HCT116 (cell line): ENCODE results near the gene ALK. TPM values are rescaled to one million over a fixed set of nuclear protein-coding genes. Genes with fewer than 3 reads are reported as not detected.

Experiments used
- ATAC-seq: fragments of 200-7000 bp; cut with Tn5 transposase; 2 replicates; pipeline ENCODE4 v1.9.1; 2020; ENCODE audit warnings: mild to moderate bottlenecking, moderate library complexity
- BruUV-seq: library from RNA; stranded (reverse); fragments of 400-500 nt; replicated peaks from 2 replicates; lab custom pipeline; 2021; lab: Mats Ljungman, UMichigan
- CTCF ChIA-PET: fragments of 300-600 bp; sonication (Branson Sonifier 250); formaldehyde crosslinking; loops from one replicate; lab custom pipeline; 2021; ENCODE audit warnings: antibody characterized with exemption; lab: Charles Lee
- POLR2A ChIA-PET: fragments of 300-600, 350-600 bp; sonication (Branson Sonifier 250); formaldehyde crosslinking; loops from one replicate; lab custom pipeline; 2021; ENCODE audit warnings: antibody characterized with exemption; lab: Charles Lee
- RAD21 ChIA-PET, 2 experiments: fragments of 300-600 bp; sonication (Branson Sonifier 250); formaldehyde crosslinking; loops; one replicate each; lab custom pipeline; 2023; ENCODE audit warnings: low total read pairs in 2 of 2; ENCODE audit not compliant: uncharacterized antibody in 2 of 2, unreplicated experiment in 2 of 2, low non-redundant PET in 1 of 2; lab: Charles Lee
- DNase-seq: peaks from one replicate; pipeline ENCODE4 v3.0.0-alpha.2; 2010; ENCODE audit warnings: low read depth, low spot score
- H2AFZ ChIP-seq: fragments of 200-600 bp; shearing (Covaris generic), sonication (generic); 2 replicates; pipeline ENCODE4 v1.6.1; 2017; ENCODE audit warnings: low read depth, mixed run types, mixed read lengths, antibody characterized with exemption, low read length; ENCODE audit not compliant: poor library complexity, severe bottlenecking
- H3K27ac ChIP-seq: 2 replicates; pipeline ENCODE4 v1.5.1; 2012; ENCODE audit warnings: low read depth, low read length
- H3K27me3 ChIP-seq: fragments of 200-600 bp; sonication (generic); 2 replicates; pipeline ENCODE4 v1.6.1; 2016; ENCODE audit warnings: mixed run types, low read length, mixed read lengths; ENCODE audit not compliant: insufficient read depth
- H3K36me3 ChIP-seq, 2 experiments: fragments of 200-500 bp in 1 of 2; fragments of 200-600 bp in 1 of 2; sonication (Bioruptor generic) in 1 of 2; sonication (generic) in 1 of 2; 2 replicates each; pipeline versions ENCODE4 v1.5.1 to v1.6.1; 2014 to 2016; ENCODE audit warnings: low read length in 2 of 2, inconsistent platforms in 1 of 2, mixed read lengths in 1 of 2, mixed run types in 1 of 2; ENCODE audit not compliant: insufficient read depth in 2 of 2, control insufficient read depth in 1 of 2
- H3K4me1 ChIP-seq, 2 experiments: fragments of 200-600 bp in 1 of 2; sonication (generic) in 1 of 2; 2 replicates each; pipeline versions ENCODE4 v1.5.1 to v1.6.1; 2012 to 2017; ENCODE audit warnings: low read length in 2 of 2, inconsistent platforms in 1 of 2, mild to moderate bottlenecking in 1 of 2, mixed read lengths in 1 of 2, mixed run types in 1 of 2, moderate library complexity in 1 of 2; ENCODE audit not compliant: insufficient read depth in 2 of 2, control insufficient read depth in 1 of 2
- H3K4me2 ChIP-seq: fragments of 200-600 bp; sonication (generic); 2 replicates; pipeline ENCODE4 v1.6.1; 2017; ENCODE audit warnings: mixed run types, low read length, mixed read lengths
- H3K4me3 ChIP-seq, 2 experiments: fragments of 200-600 bp in 1 of 2; sonication (generic) in 1 of 2; replicated peaks in 1 of 2; 2 replicates each; pipeline ENCODE4 v1.5.1; 2011 to 2016; ENCODE audit warnings: low read length in 2 of 2, control low read depth in 1 of 2, low read depth in 1 of 2, mild to moderate bottlenecking in 1 of 2, mixed read lengths in 1 of 2, mixed run types in 1 of 2
- H3K79me2 ChIP-seq: fragments of 200-600 bp; sonication (generic); 2 replicates; pipeline ENCODE4 v1.6.1; 2017; ENCODE audit warnings: mild to moderate bottlenecking, mixed run types, low read length, moderate library complexity, mixed read lengths; ENCODE audit not compliant: insufficient read depth
- H3K9ac ChIP-seq: fragments of 200-600 bp; sonication (generic); 2 replicates; pipeline ENCODE4 v1.6.1; 2016; ENCODE audit warnings: low read length, mixed read lengths
- H3K9me2 ChIP-seq: fragments of 200-600 bp; sonication (generic), shearing (Covaris generic); 2 replicates; pipeline ENCODE4 v1.6.1; 2017; ENCODE audit warnings: mixed run types, mild to moderate bottlenecking, moderate library complexity; ENCODE audit not compliant: insufficient read depth
- H3K9me3 ChIP-seq, 2 experiments: fragments of 200-500 bp in 1 of 2; fragments of 200-600 bp in 1 of 2; sonication (Bioruptor generic) in 1 of 2; sonication (generic) in 1 of 2; 2 replicates each; pipeline ENCODE4 v1.6.1; 2014 to 2017; ENCODE audit warnings: low read length in 2 of 2, mixed read lengths in 2 of 2, inconsistent platforms in 1 of 2, low read depth in 1 of 2, mild to moderate bottlenecking in 1 of 2, mixed run types in 1 of 2, moderate library complexity in 1 of 2; ENCODE audit not compliant: control insufficient read depth in 1 of 2, insufficient read depth in 1 of 2
- H4K20me1 ChIP-seq: fragments of 200-600 bp; sonication (generic), shearing (Covaris generic); 2 replicates; pipeline ENCODE4 v1.6.1; 2017; ENCODE audit warnings: mixed run types, mild to moderate bottlenecking, moderate library complexity; ENCODE audit not compliant: insufficient read depth
- ATF3 ChIP-seq: IDR thresholded peaks from 2 replicates; pipeline ENCODE4 v1.6.1; 2012
- CBX3 ChIP-seq: IDR thresholded peaks from 2 replicates; pipeline ENCODE4 v1.6.1; 2012; ENCODE audit warnings: low read depth
- EGR1 ChIP-seq: IDR thresholded peaks from 2 replicates; pipeline ENCODE4 v1.6.1; 2012; ENCODE audit warnings: low read depth
- ELF1 ChIP-seq: IDR thresholded peaks from 2 replicates; pipeline ENCODE4 v1.6.1; 2012; ENCODE audit warnings: low read depth, borderline replicate concordance
- FOSL1 ChIP-seq: IDR thresholded peaks from 2 replicates; pipeline ENCODE4 v1.6.1; 2012; ENCODE audit warnings: low read depth
- POLR2A ChIP-seq: IDR thresholded peaks from 2 replicates; pipeline ENCODE4 v1.7.0; 2011; ENCODE audit warnings: borderline replicate concordance; ENCODE audit not compliant: insufficient read depth, insufficient read length; ENCODE audit errors: extremely low read depth
- RAD21 ChIP-seq: IDR thresholded peaks from 2 replicates; pipeline ENCODE4 v1.6.1; 2012; ENCODE audit warnings: low read depth, mild to moderate bottlenecking
- REST ChIP-seq: IDR thresholded peaks from 2 replicates; pipeline ENCODE4 v1.6.1; 2012; ENCODE audit warnings: low read depth
- SIN3A ChIP-seq: IDR thresholded peaks from 2 replicates; pipeline ENCODE4 v1.6.1; 2012; ENCODE audit warnings: low read depth
- SP1 ChIP-seq: IDR thresholded peaks from 2 replicates; pipeline ENCODE4 v1.6.1; 2012; ENCODE audit warnings: low read depth
- SRF ChIP-seq: IDR thresholded peaks from 2 replicates; pipeline ENCODE4 v1.6.1; 2012; ENCODE audit warnings: low read depth
- TCF7L2 ChIP-seq: IDR thresholded peaks from 2 replicates; pipeline ENCODE4 v1.7.0; 2011; ENCODE audit warnings: borderline replicate concordance, inconsistent platforms; ENCODE audit not compliant: insufficient read depth, insufficient read length; ENCODE audit errors: extremely low read depth
- YY1 ChIP-seq: IDR thresholded peaks from 2 replicates; pipeline ENCODE4 v1.6.1; 2011; ENCODE audit warnings: low read length, low read depth, moderate library complexity, mild to moderate bottlenecking; ENCODE audit not compliant: insufficient replicate concordance; ENCODE audit errors: extremely low read depth
- ZNF274 ChIP-seq: fragments of 200-500 bp; sonication (Bioruptor generic); IDR thresholded peaks from 2 replicates; pipeline ENCODE4 v1.6.1; 2014; ENCODE audit warnings: mild to moderate bottlenecking, low read depth, low read length, inconsistent platforms
- intact Hi-C: fragments of 100-400 bp; cut with micrococcal nuclease; formaldehyde crosslinking; loops from 2 replicates; pipeline ENCODE4 v1.10.0; 2022
- total RNA-seq: library from RNA; stranded (reverse); gene quantifications from one replicate; pipeline ENCODE4 v1.2.1, GENCODE V29; 2021; ENCODE audit not compliant: unreplicated experiment

The ALK gene
- total RNA-seq, 1 experiment from 2014 or later = not detected

- ChIA-PET POLR2A (no interaction called here), CTCF (no interaction called here)
- intact Hi-C loops = no loop called here
Measured at GRCh38 chr2:29347774-29348461, 573.5 kb downstream of the ALK start.

More at GRCh38 chr2:29347774-29348461, 573.5 kb downstream of the ALK start:
- ATAC-seq (no peak), DNase-seq (no peak)
- H4K20me1 ChIP-seq = no peaks in the 10 kb centered on the region
- H3K9me2 ChIP-seq = no peaks in the 10 kb centered on the region
- no peaks in the 10 kb centered on the region for H3K9me3 ChIP-seq
- RAD21 ChIA-PET = no interaction called here
- no peaks in the 10 kb centered on the region for H3K79me2 ChIP-seq
- BruUV-seq = no TSS peak
- H3K27me3 ChIP-seq = peaks cover 80% of the 10 kb centered on the region
- no peak overlapping the region for H3K4me2 ChIP-seq
- TF ChIP-seq REST (no peak), SP1 (no peak), ATF3 (no peak), CBX3 (no peak), ELF1 (no peak), RAD21 (no peak), SRF (no peak), FOSL1 (no peak), EGR1 (no peak), POLR2A (no peak), SIN3A (no peak), YY1 (no peak), TCF7L2 (no peak), ZNF274 (no peak)
- no peak overlapping the region for H3K4me3 ChIP-seq
- H3K4me1 ChIP-seq = no peaks in the 10 kb centered on the region
- no peak overlapping the region for H2AFZ ChIP-seq
- no peak overlapping the region for H3K27ac ChIP-seq
- no peak overlapping the region for H3K9ac ChIP-seq
- no peaks in the 10 kb centered on the region for H3K36me3 ChIP-seq
